Activated CD4-positive, alpha-beta memory T cell treated with anti-CD3 and anti-CD28 coated beads for 36 hours (primary cell): ENCODE results near the gene PREB. TPM values are rescaled to one million over a fixed set of nuclear protein-coding genes. Genes with fewer than 3 reads are reported as not detected.

Experiments
- CTCF ChIA-PET: fragments of 350-600 bp; sonication (Branson Sonifier 250); formaldehyde crosslinking; loops from one replicate; lab custom pipeline; 2021; ENCODE audit warnings: antibody characterized with exemption, inconsistent platforms; lab: Charles Lee
- POLR2A ChIA-PET: fragments of 350-600 bp; sonication (Branson Sonifier 250); formaldehyde crosslinking; loops from one replicate; lab custom pipeline; 2021; ENCODE audit warnings: antibody characterized with exemption; lab: Charles Lee
- DNase-seq: peaks from one replicate; pipeline ENCODE4 v3.0.0-alpha.2; 2020
- H3K27ac Mint-ChIP-seq: one replicate; pipeline ENCODE4 v1.8.0; 2021; ENCODE audit warnings: mixed read lengths
- H3K27me3 Mint-ChIP-seq: one replicate; pipeline ENCODE4 v1.8.0; 2021; ENCODE audit warnings: mixed read lengths
- H3K36me3 Mint-ChIP-seq: one replicate; pipeline ENCODE4 v1.8.0; 2021; ENCODE audit warnings: mixed read lengths
- H3K4me1 Mint-ChIP-seq: one replicate; pipeline ENCODE4 v1.8.0; 2021; ENCODE audit warnings: low read depth, mixed read lengths
- H3K4me3 Mint-ChIP-seq: one replicate; pipeline ENCODE4 v1.8.0; 2021; ENCODE audit warnings: mild to moderate bottlenecking, mixed read lengths
- H3K9me3 Mint-ChIP-seq: one replicate; pipeline ENCODE4 v1.8.0; 2021; ENCODE audit warnings: mixed read lengths
- intact Hi-C: fragments of 100-400 bp; cut with micrococcal nuclease; formaldehyde crosslinking; loops from one replicate; pipeline ENCODE4 v1.15.1; 2023
- total RNA-seq, 2 experiments: library from RNA; stranded (reverse); gene quantifications; one replicate each; pipeline ENCODE4 v1.2.3, GENCODE V29; 2021

PREB gene
- total RNA-seq, 2 experiments from 2014 or later, result 64.7 to 65.4 TPM

- Mint-ChIP-seq H3K9me3 (no peaks in the 10 kb centered on the region), H3K27ac (no peak overlapping the region), H3K4me1 (no peaks in the 10 kb centered on the region), H3K27me3 (peaks cover 3% of the 10 kb centered on the region), H3K36me3 (no peaks in the 10 kb centered on the region), H3K4me3 (no peak overlapping the region)
- no peak for DNase-seq
- POLR2A ChIA-PET, result no interaction called here
- CTCF ChIA-PET, result no interaction called here
- intact Hi-C loops, result no loop called here
These were observed 16.3 kb upstream of the PREB start for GRCh38 chr2:27150639-27151230.

GRCh38 chr2:27149570-27150405 is 15.4 kb upstream of the PREB start:
- no peaks in the 10 kb centered on the region for H3K9me3 Mint-ChIP-seq
- intact Hi-C loops, result no loop called here
- ChIA-PET POLR2A (no interaction called here), CTCF (no interaction called here)
- H3K4me3 Mint-ChIP-seq, result no peak overlapping the region
- no peaks in the 10 kb centered on the region for H3K36me3 Mint-ChIP-seq
- no peak overlapping the region for H3K27ac Mint-ChIP-seq
- H3K4me1 Mint-ChIP-seq, result no peaks in the 10 kb centered on the region
- no peak for DNase-seq
- H3K27me3 Mint-ChIP-seq, result peaks cover 3% of the 10 kb centered on the region

GRCh38 chr2:27148801-27149439 is 14.5 kb upstream of the PREB start, which contains the start of gene TCF23:
Gene TCF23 (plus strand): TSS chr2:27149004. CDS start chr2:27149134, 130 bp downstream.
- Mint-ChIP-seq H3K4me1 (no peaks in the 10 kb centered on the region), H3K36me3 (no peaks in the 10 kb centered on the region), H3K27me3 (peaks cover 3% of the 10 kb centered on the region), H3K27ac (no peak within 1 kb of the TSS), H3K9me3 (no peaks in the 10 kb centered on the region), H3K4me3 (no peak within 1 kb of the TSS)
- intact Hi-C loops, result no loop called here
- ChIA-PET POLR2A (no interaction called here), CTCF (interaction anchor here (1.1 kb wide), 1 partner anchor 154 kb away, joined by 3 read pairs; no protein-coding TSS in a partner anchor)
- no peak for DNase-seq

GRCh38 chr2:27147935-27148334 is 13.5 kb upstream of the PREB start:
- Mint-ChIP-seq H3K27me3 (peaks cover 9% of the 10 kb centered on the region), H3K36me3 (no peaks in the 10 kb centered on the region), H3K4me1 (no peaks in the 10 kb centered on the region), H3K9me3 (peaks cover 4% of the 10 kb centered on the region), H3K27ac (no peak overlapping the region), H3K4me3 (no peak overlapping the region)
- intact Hi-C loops, result no loop called here
- ChIA-PET CTCF (interaction anchor here (1.1 kb wide), 1 partner anchor 155 kb away, joined by 3 read pairs; no protein-coding TSS in a partner anchor), POLR2A (no interaction called here)
- no peak for DNase-seq

GRCh38 chr2:27145682-27146081 is 11.2 kb upstream of the PREB start:
- Mint-ChIP-seq H3K4me1 (no peaks in the 10 kb centered on the region), H3K9me3 (peaks cover 6% of the 10 kb centered on the region), H3K27ac (no peak overlapping the region), H3K4me3 (no peak overlapping the region), H3K36me3 (no peaks in the 10 kb centered on the region), H3K27me3 (peaks cover 15% of the 10 kb centered on the region)
- CTCF ChIA-PET, result interaction anchor here (1.0 to 1.3 kb wide), 2 partner anchors 20 to 157 kb away, joined by 3 read pairs; no protein-coding TSS in a partner anchor
- intact Hi-C loops, result no loop called here
- POLR2A ChIA-PET, result no interaction called here
- no peak for DNase-seq

- Mint-ChIP-seq H3K4me1 (no peaks in the 10 kb centered on the region), H3K36me3 (no peaks in the 10 kb centered on the region), H3K27me3 (peaks cover 15% of the 10 kb centered on the region), H3K9me3 (peaks cover 6% of the 10 kb centered on the region), H3K27ac (no peak overlapping the region), H3K4me3 (no peak overlapping the region)
- ChIA-PET POLR2A (interaction anchor here (0.6 kb wide), 1 partner anchor 193 kb away, joined by 4 read pairs; no protein-coding TSS in a partner anchor), CTCF (no interaction called here)
- no peak for DNase-seq
- intact Hi-C loops, result no loop called here
These were observed 8.8 kb upstream of the PREB start for GRCh38 chr2:27143285-27143684.

- H3K4me1 Mint-ChIP-seq, result peaks cover 4% of the 10 kb centered on the region
- POLR2A ChIA-PET, result no interaction called here
- H3K27ac Mint-ChIP-seq, result no peak within 1 kb of the TSS
- intact Hi-C loops, result no loop called here
- no peak for DNase-seq
- CTCF ChIA-PET, result interaction anchor here (1.5 kb wide), 1 partner anchor 30 kb away, joined by 6 read pairs; no protein-coding TSS in a partner anchor
- H3K27me3 Mint-ChIP-seq, result peaks cover 12% of the 10 kb centered on the region
- peaks cover 6% of the 10 kb centered on the region for H3K9me3 Mint-ChIP-seq
- peaks cover 2% of the 10 kb centered on the region for H3K36me3 Mint-ChIP-seq
- H3K4me3 Mint-ChIP-seq, result no peak within 1 kb of the TSS
These were observed 4.9 kb upstream of the PREB start, which contains the start of gene PRR30 for GRCh38 chr2:27139310-27139709. Gene PRR30 (minus strand): TSS chr2:27139410. CDS start chr2:27138329, 1,081 bp downstream.

- H3K27ac Mint-ChIP-seq, result no peak overlapping the region
- H3K27me3 Mint-ChIP-seq, result peaks cover 7% of the 10 kb centered on the region
- peaks cover 12% of the 10 kb centered on the region for H3K4me1 Mint-ChIP-seq
- no peak for DNase-seq
- ChIA-PET POLR2A (no interaction called here), CTCF (no interaction called here)
- H3K4me3 Mint-ChIP-seq, result no peak overlapping the region
- H3K36me3 Mint-ChIP-seq, result peaks cover 3% of the 10 kb centered on the region
- intact Hi-C loops, result no loop called here
- H3K9me3 Mint-ChIP-seq, result peaks cover 3% of the 10 kb centered on the region
These were observed 3.7 kb upstream of the PREB start for GRCh38 chr2:27138111-27138510.

GRCh38 chr2:27137322-27137935 is 3.0 kb upstream of the PREB start:
- intact Hi-C loops, result no loop called here

GRCh38 chr2:27136751-27137150 is 2.3 kb upstream of the PREB start:
- H3K27me3 Mint-ChIP-seq, result no peaks in the 10 kb centered on the region
- ChIA-PET CTCF (interaction anchor here (0.6 kb wide), 1 partner anchor 563 kb away, joined by 3 read pairs; no protein-coding TSS in a partner anchor), POLR2A (interaction anchor here (1.0 kb wide), 1 partner anchor 13 kb away, joined by 3 read pairs; the partner anchor contains the start of gene ABHD1)
- no peak overlapping the region for H3K4me3 Mint-ChIP-seq
- peaks cover 20% of the 10 kb centered on the region for H3K4me1 Mint-ChIP-seq
- intact Hi-C loops, result no loop called here
- no peaks in the 10 kb centered on the region for H3K9me3 Mint-ChIP-seq
- no peak for DNase-seq
- no peak overlapping the region for H3K27ac Mint-ChIP-seq
- H3K36me3 Mint-ChIP-seq, result peaks cover 10% of the 10 kb centered on the region

More at GRCh38 chr2:27137322-27137935, 3.0 kb upstream of the PREB start:
- Mint-ChIP-seq H3K4me1 (peaks cover 18% of the 10 kb centered on the region), H3K36me3 (peaks cover 8% of the 10 kb centered on the region), H3K4me3 (no peak overlapping the region), H3K27me3 (peaks cover 2% of the 10 kb centered on the region), H3K9me3 (no peaks in the 10 kb centered on the region), H3K27ac (no peak overlapping the region)
- CTCF ChIA-PET, result no interaction called here
- POLR2A ChIA-PET, result no interaction called here
- DNase-seq, result no peak

- Mint-ChIP-seq H3K9me3 (no peaks in the 10 kb centered on the region), H3K36me3 (peaks cover 15% of the 10 kb centered on the region), H3K27me3 (no peaks in the 10 kb centered on the region), H3K27ac (peak overlapping the region; percentile 56), H3K4me3 (peak overlapping the region; percentile 89), H3K4me1 (peaks cover 20% of the 10 kb centered on the region)
- POLR2A ChIA-PET, result interaction anchor here (2.6 kb wide), 1 partner anchor 12 kb away, joined by 20 read pairs; the partner anchor contains the start of gene ABHD1
- CTCF ChIA-PET, result no interaction called here
- intact Hi-C loops, result loop anchor here (2.0 kb wide), 1 partner anchor 65 kb away; the partner anchor contains the start of gene OST4
- no peak for DNase-seq
These were observed 1.1 kb upstream of the PREB start for GRCh38 chr2:27135478-27135955.
